ENCODE data around the gene LRRN4CL. TPM values are rescaled to one million over a fixed set of nuclear protein-coding genes. Genes with fewer than 3 reads are reported as not detected.

Gene LRRN4CL
- total and polyA plus RNA-seq, 9 of the 15 experiments (the other 6 are each of a cell fraction or from before 2014, with no cell fraction given) = 0.03 to 0.11 (median 0.05) TPM; not detected in 4

GRCh38 chr11:62665075-62665598 is 24.2 kb downstream of the LRRN4CL start, which contains the start of the genes C11orf98 and CSKMT (continued):
- TF ChIP-seq CLOCK (CRISPR knock-in tag; IDR thresholded peaks at IDR 0.05; ENCODE audit: borderline replicate concordance) (no peak), MITF (IDR thresholded peaks at IDR 0.05) (no peak), ZNF143 (CRISPR knock-in tag; IDR thresholded peaks at IDR 0.05) (no peak), ZNF197 (CRISPR knock-in tag; IDR thresholded peaks at IDR 0.05; ENCODE audit: low read depth) (peak; percentile 46; the same call in 1 of the 2 replicates), BACH1 (tag; IDR thresholded peaks at IDR 0.05) (no peak), ZBTB11 (CRISPR knock-in tag; IDR thresholded peaks at IDR 0.05) (peak in 1 of 3 experiments; percentile 96; a peak in 3 of 6 replicates), DNMT1 (IDR thresholded peaks at IDR 0.05) (no peak), MED1 (CRISPR knock-in tag; IDR thresholded peaks at IDR 0.05; ENCODE audit: borderline replicate concordance) (no peak), HMG20A (CRISPR knock-in tag; conservative IDR thresholded peaks at IDR 0.05) (no peak), ZNF324 (CRISPR knock-in tag; IDR thresholded peaks at IDR 0.05) (peak; percentile 18; the same call in 1 of the 2 replicates), ETS1 (conservative IDR thresholded peaks at IDR 0.05; ENCODE audit: control insufficient read depth, low read depth, low read length) (peak; percentile 86), ZNF609 (CRISPR knock-in tag; IDR thresholded peaks at IDR 0.05; ENCODE audit: borderline replicate concordance) (no peak), GATAD2B (IDR thresholded peaks at IDR 0.05; ENCODE audit: borderline replicate concordance) (no peak)

Data from K562 (cell line).